Fibroblast of lung (primary cell): ENCODE measurements around the gene RANBP10.

ENCODE experiments used
- CTCF ChIP-seq, 2 donors: IDR thresholded peaks in 1 of 2; conservative IDR thresholded peaks in 1 of 2; 1 replicate in 1 of 2; 2 replicates in 1 of 2; pipeline ENCODE4 v1.5.1; 2011 to 2012; ENCODE audit warnings: low read length in 2 of 2, control low read depth in 1 of 2, inconsistent platforms in 1 of 2, low read depth in 1 of 2, mild to moderate bottlenecking in 1 of 2
- EZH2 ChIP-seq: IDR thresholded peaks from 2 replicates; pipeline ENCODE4 v1.5.1; 2012; ENCODE audit warnings: low read length, control low read depth, mild to moderate bottlenecking; ENCODE audit errors: missing control alignments

- TF ChIP-seq CTCF (conservative IDR thresholded peaks at IDR 0.05 in 1 of 2, IDR thresholded peaks at IDR 0.05 in 1 of 2; ENCODE audit: low read depth in 1 of 2, low read length in 2 of 2) (no peak), EZH2 (no peak)
Observed at GRCh38 chr16:67674851-67675578, 131.3 kb downstream of the RANBP10 start.
